ENCODE data around the gene RAB37. TPM values are rescaled to one million over a fixed set of nuclear protein-coding genes. Genes with fewer than 3 reads are reported as not detected.

Gene RAB37
- total and polyA plus RNA-seq, 2 donors (not counting 1 experiment from before 2014, with no cell fraction given) = 67.6 to 76.8 TPM

- peaks cover 62 to 75% of the 10 kb centered on the region in 2 donors for H3K4me1 ChIP-seq (ENCODE audit: control insufficient read depth in 2 of 2, insufficient read depth in 2 of 2, low read length in 2 of 2)
- CTCF ChIA-PET = interaction anchor here (0.7 to 4.5 kb wide), 26 partner anchors 8 to 266 kb away, joined by 3 to 65 read pairs (median 8); partner anchors contain the start of genes GRIN2C, MRPL58 and RAB37
- ATAC-seq (ENCODE audit: low read depth) = no peak
- H3K9me3 Mint-ChIP-seq (ENCODE audit: insufficient read depth) = no peaks in the 10 kb centered on the region
- no peak for DNase-seq
- no peak overlapping the region for H3K9ac ChIP-seq (ENCODE audit: low read length)
- intact Hi-C loops (cut with micrococcal nuclease) = no loop called here
- no CpG with 5 or more reads among the region's 8 CpGs for WGBS (ENCODE audit: insufficient coverage)
- H3K4me3 ChIP-seq (ENCODE audit: control extremely low read depth in 1 of 5, extremely low read depth in 1 of 5, insufficient read depth in 1 of 5, low read depth in 2 of 5, low read length in 4 of 5) = no peak overlapping the region
- no peaks in the 10 kb centered on the region for H3K27me3 ChIP-seq (replicated peaks in 1 of 4; ENCODE audit: control extremely low read depth in 1 of 4, control insufficient read depth in 3 of 4, insufficient read depth in 4 of 4, low read length in 3 of 4)
- TF ChIP-seq EZH2 (IDR thresholded peaks at IDR 0.05; ENCODE audit: borderline replicate concordance, insufficient read depth, low read depth, low read length, poor library complexity, severe bottlenecking) = no peak
- TF ChIP-seq, protein P1, sequence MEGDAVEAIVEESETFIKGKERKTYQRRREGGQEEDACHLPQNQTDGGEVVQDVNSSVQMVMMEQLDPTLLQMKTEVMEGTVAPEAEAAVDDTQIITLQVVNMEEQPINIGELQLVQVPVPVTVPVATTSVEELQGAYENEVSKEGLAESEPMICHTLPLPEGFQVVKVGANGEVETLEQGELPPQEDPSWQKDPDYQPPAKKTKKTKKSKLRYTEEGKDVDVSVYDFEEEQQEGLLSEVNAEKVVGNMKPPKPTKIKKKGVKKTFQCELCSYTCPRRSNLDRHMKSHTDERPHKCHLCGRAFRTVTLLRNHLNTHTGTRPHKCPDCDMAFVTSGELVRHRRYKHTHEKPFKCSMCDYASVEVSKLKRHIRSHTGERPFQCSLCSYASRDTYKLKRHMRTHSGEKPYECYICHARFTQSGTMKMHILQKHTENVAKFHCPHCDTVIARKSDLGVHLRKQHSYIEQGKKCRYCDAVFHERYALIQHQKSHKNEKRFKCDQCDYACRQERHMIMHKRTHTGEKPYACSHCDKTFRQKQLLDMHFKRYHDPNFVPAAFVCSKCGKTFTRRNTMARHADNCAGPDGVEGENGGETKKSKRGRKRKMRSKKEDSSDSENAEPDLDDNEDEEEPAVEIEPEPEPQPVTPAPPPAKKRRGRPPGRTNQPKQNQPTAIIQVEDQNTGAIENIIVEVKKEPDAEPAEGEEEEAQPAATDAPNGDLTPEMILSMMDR (IDR thresholded peaks at IDR 0.05) = no peak
- H3K27ac Mint-ChIP-seq = no peak overlapping the region
- H3K27me3 Mint-ChIP-seq = no peaks in the 10 kb centered on the region
- H3K36me3 ChIP-seq (replicated peaks in 1 of 2; ENCODE audit: control extremely low read depth in 1 of 2, control insufficient read depth in 1 of 2, extremely low read depth in 1 of 2, insufficient read depth in 2 of 2, low read length in 1 of 2) = no peaks in the 10 kb centered on the region
- POLR2A ChIA-PET = interaction anchor here (0.5 to 3.7 kb wide), 6 partner anchors 9 to 125 kb away, joined by 4 to 43 read pairs (median 5); partner anchors contain the start of genes NAT9 and RAB37
- peaks cover 43% of the 10 kb centered on the region for H3K79me2 ChIP-seq (ENCODE audit: control insufficient read depth, insufficient read depth, low read length)
- H2AFZ ChIP-seq (ENCODE audit: insufficient read depth, low read depth, low read length, poor library complexity, severe bottlenecking) = no peak overlapping the region
- H3K9me3 ChIP-seq (ENCODE audit: control extremely low read depth in 1 of 3, control insufficient read depth in 2 of 3, insufficient read depth in 1 of 3, low read length in 2 of 3) = no peaks in the 10 kb centered on the region
- no peak overlapping the region for H3K4me2 ChIP-seq (replicated peaks; ENCODE audit: low read depth, low read length, poor library complexity, severe bottlenecking)
- peaks cover 58% of the 10 kb centered on the region for H3K4me1 Mint-ChIP-seq
- peaks cover 20% of the 10 kb centered on the region for H4K20me1 ChIP-seq (ENCODE audit: control insufficient read depth, insufficient read depth, low read length, poor library complexity, severe bottlenecking)
- H3K4me3 Mint-ChIP-seq = no peak overlapping the region
- H3K27ac ChIP-seq (ENCODE audit: low read length in 2 of 2) = no peak overlapping the region
Measured at GRCh38 chr17:74745548-74746177, 8.6 kb downstream of the RAB37 start.

DNA sequence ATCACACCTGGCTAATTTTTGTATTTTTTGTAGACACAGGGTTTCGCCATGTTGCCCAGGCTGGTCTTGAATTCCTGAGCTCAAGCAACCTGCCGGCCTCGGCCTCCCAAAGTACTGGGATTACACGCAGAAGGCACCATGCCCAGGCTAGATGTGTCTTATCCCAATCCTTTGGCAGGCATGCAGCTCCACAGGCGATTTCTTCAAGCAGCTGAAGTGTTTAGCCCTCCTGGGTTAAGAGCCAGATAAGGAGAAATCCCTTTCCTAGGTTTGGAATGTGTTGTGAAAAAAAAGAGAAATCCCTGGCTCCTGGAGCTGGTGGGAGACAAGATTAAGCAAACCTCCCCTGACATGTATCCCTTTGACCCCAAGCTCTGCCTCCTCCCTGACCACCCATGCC lies 9.3 kb downstream of the RAB37 start:
- Histone ChIP-seq H3K27me3 (replicated peaks in 1 of 4; ENCODE audit: control extremely low read depth in 1 of 4, control insufficient read depth in 3 of 4, insufficient read depth in 4 of 4, low read length in 3 of 4) (no peaks in the 10 kb centered on the region), H3K4me3 (ENCODE audit: control extremely low read depth in 1 of 5, extremely low read depth in 1 of 5, insufficient read depth in 1 of 5, low read depth in 2 of 5, low read length in 4 of 5) (no peak overlapping the region), H3K9ac (ENCODE audit: low read length) (no peak overlapping the region), H3K4me1 (ENCODE audit: control insufficient read depth in 2 of 2, insufficient read depth in 2 of 2, low read length in 2 of 2) (peaks cover 62 to 75% of the 10 kb centered on the region in 2 donors), H3K79me2 (ENCODE audit: control insufficient read depth, insufficient read depth, low read length) (peaks cover 45% of the 10 kb centered on the region), H4K20me1 (ENCODE audit: control insufficient read depth, insufficient read depth, low read length, poor library complexity, severe bottlenecking) (peaks cover 28% of the 10 kb centered on the region), H3K9me3 (ENCODE audit: control extremely low read depth in 1 of 3, control insufficient read depth in 2 of 3, insufficient read depth in 1 of 3, low read length in 2 of 3) (no peaks in the 10 kb centered on the region), H3K27ac (ENCODE audit: low read length in 2 of 2) (no peak overlapping the region), H2AFZ (ENCODE audit: insufficient read depth, low read depth, low read length, poor library complexity, severe bottlenecking) (no peak overlapping the region), H3K4me2 (replicated peaks; ENCODE audit: low read depth, low read length, poor library complexity, severe bottlenecking) (no peak overlapping the region), H3K36me3 (replicated peaks in 1 of 2; ENCODE audit: control extremely low read depth in 1 of 2, control insufficient read depth in 1 of 2, extremely low read depth in 1 of 2, insufficient read depth in 2 of 2, low read length in 1 of 2) (no peaks in the 10 kb centered on the region)
- ChIA-PET POLR2A (interaction anchor here (0.5 to 3.7 kb wide), 4 partner anchors 9 to 45 kb away, joined by 4 to 43 read pairs (median 8); partner anchors contain the start of genes NAT9 and RAB37), CTCF (interaction anchor here (0.8 to 4.5 kb wide), 19 partner anchors 10 to 266 kb away, joined by 3 to 65 read pairs (median 10); partner anchors contain the start of genes MRPL58 and RAB37)
- no peaks in the 10 kb centered on the region for H3K27me3 Mint-ChIP-seq
- H3K4me1 Mint-ChIP-seq = peaks cover 58% of the 10 kb centered on the region
- H3K27ac Mint-ChIP-seq = peak overlapping the region; percentile 32
- DNase-seq (no peak), ATAC-seq (ENCODE audit: low read depth) (no peak)
- intact Hi-C loops (cut with micrococcal nuclease) = no loop called here
- TF ChIP-seq, protein P1 (IDR thresholded peaks at IDR 0.05) = no peak
- no peak for TF ChIP-seq EZH2 (IDR thresholded peaks at IDR 0.05; ENCODE audit: borderline replicate concordance, insufficient read depth, low read depth, low read length, poor library complexity, severe bottlenecking)
- WGBS (ENCODE audit: insufficient coverage) = 97% methylated on average over 5 of the region's 5 CpGs
- H3K9me3 Mint-ChIP-seq (ENCODE audit: insufficient read depth) = no peaks in the 10 kb centered on the region
- peak overlapping the region; percentile 56 for H3K4me3 Mint-ChIP-seq
